GM12891 (cell line): ENCODE data around the gene NTN4.

ENCODE experiments used
- PAX5 ChIP-seq: IDR thresholded peaks from 2 replicates; pipeline ENCODE4 v1.6.1; 2011; ENCODE audit warnings: low read length, moderate library complexity, mild to moderate bottlenecking; ENCODE audit not compliant: insufficient read depth, severe bottlenecking
- POLR2A ChIP-seq: IDR thresholded peaks from 2 replicates; pipeline ENCODE4 v1.6.1; 2011; ENCODE audit warnings: low read depth, low read length, control low read depth
- POLR2AphosphoS5 ChIP-seq: IDR thresholded peaks from 2 replicates; pipeline ENCODE4 v1.6.1; 2011; ENCODE audit warnings: low read depth, low read length, control low read depth
- POU2F2 ChIP-seq: IDR thresholded peaks from 2 replicates; pipeline ENCODE4 v1.6.1; 2011; ENCODE audit warnings: low read depth, mild to moderate bottlenecking, control low read depth, low read length, moderate library complexity
- SPI1 ChIP-seq: IDR thresholded peaks from 2 replicates; pipeline ENCODE4 v1.6.1; 2011; ENCODE audit warnings: low read depth, low read length, control low read depth
- TAF1 ChIP-seq: IDR thresholded peaks from 2 replicates; pipeline ENCODE4 v1.6.1; 2011; ENCODE audit warnings: low read depth, low read length, control low read depth

- TF ChIP-seq POLR2AphosphoS5 = no peak
- no peak for TF ChIP-seq SPI1
- no peak for TF ChIP-seq POLR2A
- TF ChIP-seq TAF1 = no peak
- no peak for TF ChIP-seq PAX5
- TF ChIP-seq POU2F2 = no peak
Observed at GRCh38 chr12:95694136-95694535, 96.4 kb downstream of the NTN4 start.
